Stimulated activated naive CD4-positive, alpha-beta T cell treated with Interleukin-2 at 50 U/mL for 16 hours (primary cell): ENCODE measurements around the gene TAC3.
"Not testable (repeated sequence)": the region's sequence is repeated elsewhere in the genome, so short reads cannot be mapped to it uniquely, and the experiment has no call there.

ENCODE experiments used
- DNase-seq: peaks from one replicate; lab custom pipeline; 2025; lab: John Stamatoyannopoulos, UW

TAC3 gene

GRCh38 chr12:56982578-56983236 lies 33.6 kb downstream of the TAC3 start:
- not testable (repeated sequence) for DNase-seq

GRCh38 chr12:56980941-56981530 lies 35.3 kb downstream of the TAC3 start:
- no peak for DNase-seq

- no peak for DNase-seq
Observed at GRCh38 chr12:56980268-56980667, 36.1 kb downstream of the TAC3 start.

GRCh38 chr12:56979628-56980027 lies 36.7 kb downstream of the TAC3 start:
- DNase-seq, result no peak

- no peak for DNase-seq
Observed at GRCh38 chr12:56978397-56979138, 37.8 kb downstream of the TAC3 start.

- DNase-seq, result not testable (repeated sequence)
Observed at GRCh38 chr12:56977361-56977760, 39.0 kb downstream of the TAC3 start.

- DNase-seq, result not testable (repeated sequence)
Observed at GRCh38 chr12:56974224-56974623, 42.1 kb downstream of the TAC3 start.

GRCh38 chr12:56968910-56969309 lies 47.4 kb downstream of the TAC3 start:
- DNase-seq, result not testable (repeated sequence)

GRCh38 chr12:56965997-56966642 lies 50.2 kb downstream of the TAC3 start:
- DNase-seq, result not testable (repeated sequence)

GRCh38 chr12:56965124-56965523 lies 51.2 kb downstream of the TAC3 start:
- not testable (repeated sequence) for DNase-seq

GRCh38 chr12:56963557-56963956 lies 52.8 kb downstream of the TAC3 start:
- not testable (repeated sequence) for DNase-seq

- DNase-seq, result not testable (repeated sequence)
Observed at GRCh38 chr12:56962247-56962646, 54.1 kb downstream of the TAC3 start.
